ENCODE measurements around the gene ALAD. TPM values are rescaled to one million over a fixed set of nuclear protein-coding genes. Genes with fewer than 3 reads are reported as not detected.

Gene ALAD
- total and polyA plus RNA-seq, 9 of the 15 experiments (the other 6 are each of a cell fraction or from before 2014, with no cell fraction given), result 1.3 to 12.7 (median 6.8) TPM

- TF ChIP-seq KLF6 (CRISPR knock-in tag; IDR thresholded peaks at IDR 0.05; ENCODE audit: borderline replicate concordance) (peak; percentile 96), ELF2 (CRISPR knock-in tag; IDR thresholded peaks at IDR 0.05) (peak; percentile 43; the same call in 1 of the 2 replicates), RBM17 (IDR thresholded peaks at IDR 0.05; ENCODE audit: borderline replicate concordance, low read depth, low read length) (no peak), RHOXF2B (CRISPR knock-in tag; conservative IDR thresholded peaks at IDR 0.05) (no peak), ZNF217 (CRISPR knock-in tag; IDR thresholded peaks at IDR 0.05) (no peak), GABPB2 (CRISPR knock-in tag; conservative IDR thresholded peaks at IDR 0.05) (no peak), DACH1 (IDR thresholded peaks at IDR 0.05; ENCODE audit: partially characterized antibody) (no peak), ARID1B (IDR thresholded peaks at IDR 0.05) (no peak), HLTF (IDR thresholded peaks at IDR 0.05) (no peak), ZNF639 (CRISPR knock-in tag; conservative IDR thresholded peaks at IDR 0.05 in 1 of 2, IDR thresholded peaks at IDR 0.05 in 1 of 2) (peak in 1 of 2 experiments; percentile 91; a peak in 2 of 4 replicates), ZNF780A (CRISPR knock-in tag; IDR thresholded peaks at IDR 0.05) (no peak), NCOA4 (IDR thresholded peaks at IDR 0.05; ENCODE audit: partially characterized antibody) (no peak), LEF1 (IDR thresholded peaks at IDR 0.05) (no peak), POLR3G (IDR thresholded peaks at IDR 0.05; ENCODE audit: extremely low read depth, insufficient read length, insufficient replicate concordance) (no peak), STAT5B (CRISPR knock-in tag; IDR thresholded peaks at IDR 0.05) (peak; percentile 46; the same call in 1 of the 2 replicates), NBN (IDR thresholded peaks at IDR 0.05; ENCODE audit: low read depth) (no peak), CHD7 (IDR thresholded peaks at IDR 0.05; ENCODE audit: low read depth, low read length) (no peak)
Observed at GRCh38 chr9:113345671-113346070, 55.4 kb downstream of the ALAD start (continued).
